Right lobe of liver (tissue), 4 donors: ENCODE results near the gene SERPINA3.

Experiments
- CTCF ChIP-seq, 4 donors: fragments of 200-600 bp in 3 of 4; fragments of 450-650 bp in 1 of 4; IDR thresholded peaks; one replicate each; pipeline versions ENCODE4 v1.5.1 to v1.8.0; 2016 to 2022; ENCODE audit warnings: antibody characterized with exemption in 4 of 4, mild to moderate bottlenecking in 2 of 4
- POLR2A ChIP-seq: fragments of 450-650 bp; IDR thresholded peaks from one replicate; pipeline ENCODE4 v1.6.1; 2017; ENCODE audit warnings: antibody characterized with exemption, mild to moderate bottlenecking
- donor health status: DM: no; HTN: no; CAD: no.
- donor health status: DM: no; HTN: no; CAD: no.
- donor health status: DM: no; HTN: yes; CAD: no.

- TF ChIP-seq CTCF (IDR thresholded peaks at IDR 0.05) = no peak
- no peak for TF ChIP-seq POLR2A
These were observed 47.8 kb upstream of the SERPINA3 start for GRCh38 chr14:94564381-94564780.
